Measurements from ENCODE around the gene RNF207. TPM values are rescaled to one million over a fixed set of nuclear protein-coding genes. Genes with fewer than 3 reads are reported as not detected.

The RNF207 gene
- total RNA-seq, 3 donors from 2014 or later: 2.7 to 32.4 (median 29.9) TPM

DNA sequence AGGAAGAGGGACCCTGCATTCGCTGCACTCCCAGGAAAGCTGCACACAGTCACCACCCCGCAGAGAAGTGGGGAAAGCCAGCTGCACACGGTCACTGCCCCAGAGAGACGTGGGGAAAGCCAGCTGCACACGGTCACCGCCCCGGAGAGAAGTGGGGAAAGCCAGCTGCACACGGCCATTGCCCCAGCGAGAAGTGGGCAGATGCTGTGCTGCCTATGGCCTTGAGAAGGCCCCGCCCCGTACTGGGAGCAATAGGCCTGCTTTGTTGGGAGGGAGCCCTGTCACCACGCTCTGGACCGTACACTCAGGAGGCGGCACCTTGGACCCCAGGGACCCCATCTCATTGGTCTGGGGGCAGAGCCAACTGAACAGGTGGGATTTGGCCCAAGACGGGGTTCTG is 59.2 kb downstream of the RNF207 start:
- no peak for DNase-seq (ENCODE audit: low spot score in 2 of 2)
- Histone ChIP-seq H3K27ac (no peak overlapping the region), H3K4me1 (peaks cover 0 to 5% of the 10 kb centered on the region in 2 donors), H3K27me3 (no peaks in the 10 kb centered on the region), H3K4me3 (no peak overlapping the region), H3K9me3 (no peaks in the 10 kb centered on the region), H3K36me3 (no peaks in the 10 kb centered on the region)
- TF ChIP-seq POLR2A (IDR thresholded peaks at IDR 0.05): no peak
- TF ChIP-seq POLR2AphosphoS5 (IDR thresholded peaks at IDR 0.05): no peak
- TF ChIP-seq, protein P1, sequence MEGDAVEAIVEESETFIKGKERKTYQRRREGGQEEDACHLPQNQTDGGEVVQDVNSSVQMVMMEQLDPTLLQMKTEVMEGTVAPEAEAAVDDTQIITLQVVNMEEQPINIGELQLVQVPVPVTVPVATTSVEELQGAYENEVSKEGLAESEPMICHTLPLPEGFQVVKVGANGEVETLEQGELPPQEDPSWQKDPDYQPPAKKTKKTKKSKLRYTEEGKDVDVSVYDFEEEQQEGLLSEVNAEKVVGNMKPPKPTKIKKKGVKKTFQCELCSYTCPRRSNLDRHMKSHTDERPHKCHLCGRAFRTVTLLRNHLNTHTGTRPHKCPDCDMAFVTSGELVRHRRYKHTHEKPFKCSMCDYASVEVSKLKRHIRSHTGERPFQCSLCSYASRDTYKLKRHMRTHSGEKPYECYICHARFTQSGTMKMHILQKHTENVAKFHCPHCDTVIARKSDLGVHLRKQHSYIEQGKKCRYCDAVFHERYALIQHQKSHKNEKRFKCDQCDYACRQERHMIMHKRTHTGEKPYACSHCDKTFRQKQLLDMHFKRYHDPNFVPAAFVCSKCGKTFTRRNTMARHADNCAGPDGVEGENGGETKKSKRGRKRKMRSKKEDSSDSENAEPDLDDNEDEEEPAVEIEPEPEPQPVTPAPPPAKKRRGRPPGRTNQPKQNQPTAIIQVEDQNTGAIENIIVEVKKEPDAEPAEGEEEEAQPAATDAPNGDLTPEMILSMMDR (IDR thresholded peaks at IDR 0.05): no peak
- intact Hi-C loops (cut with DNase I; ENCODE audit: low total_unique reads): loop anchor here (10.0 kb wide), 2 partner anchors 740 to 1230 kb away; no protein-coding TSS in a partner anchor

DNA sequence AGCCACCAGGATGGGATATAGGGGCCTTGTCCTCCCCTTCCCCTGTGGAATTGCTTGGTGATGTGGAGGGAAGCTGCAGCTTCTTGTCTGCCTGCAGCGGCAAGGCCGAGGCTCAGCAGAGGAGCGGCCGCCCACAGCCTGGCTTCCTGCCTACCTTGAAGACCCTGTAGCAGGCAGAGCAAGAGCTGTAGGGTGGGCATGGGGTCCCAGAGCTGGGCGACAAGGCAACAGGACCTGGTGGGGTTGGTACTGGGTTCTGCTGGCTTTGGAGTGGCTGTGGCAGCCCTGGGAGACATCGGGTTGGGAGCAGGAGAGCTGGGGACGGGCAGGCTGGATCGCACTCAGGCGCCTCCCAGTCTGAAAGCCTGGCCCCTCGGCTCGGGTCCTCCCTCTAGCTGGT is 60.7 kb downstream of the RNF207 start:
- Histone ChIP-seq H3K4me3 (no peak overlapping the region), H3K27ac (no peak overlapping the region), H3K27me3 (no peaks in the 10 kb centered on the region), H3K4me1 (no peaks in the 10 kb centered on the region), H3K9me3 (no peaks in the 10 kb centered on the region), H3K36me3 (no peaks in the 10 kb centered on the region)
- DNase-seq (ENCODE audit: low spot score in 2 of 2): no peak
- intact Hi-C loops (cut with DNase I; ENCODE audit: low total_unique reads): loop anchor here (10.0 kb wide), 2 partner anchors 742 to 1228 kb away; no protein-coding TSS in a partner anchor
- TF ChIP-seq POLR2A (IDR thresholded peaks at IDR 0.05) (no peak), POLR2AphosphoS5 (IDR thresholded peaks at IDR 0.05) (no peak)
- TF ChIP-seq, protein P1 (IDR thresholded peaks at IDR 0.05): no peak

DNA sequence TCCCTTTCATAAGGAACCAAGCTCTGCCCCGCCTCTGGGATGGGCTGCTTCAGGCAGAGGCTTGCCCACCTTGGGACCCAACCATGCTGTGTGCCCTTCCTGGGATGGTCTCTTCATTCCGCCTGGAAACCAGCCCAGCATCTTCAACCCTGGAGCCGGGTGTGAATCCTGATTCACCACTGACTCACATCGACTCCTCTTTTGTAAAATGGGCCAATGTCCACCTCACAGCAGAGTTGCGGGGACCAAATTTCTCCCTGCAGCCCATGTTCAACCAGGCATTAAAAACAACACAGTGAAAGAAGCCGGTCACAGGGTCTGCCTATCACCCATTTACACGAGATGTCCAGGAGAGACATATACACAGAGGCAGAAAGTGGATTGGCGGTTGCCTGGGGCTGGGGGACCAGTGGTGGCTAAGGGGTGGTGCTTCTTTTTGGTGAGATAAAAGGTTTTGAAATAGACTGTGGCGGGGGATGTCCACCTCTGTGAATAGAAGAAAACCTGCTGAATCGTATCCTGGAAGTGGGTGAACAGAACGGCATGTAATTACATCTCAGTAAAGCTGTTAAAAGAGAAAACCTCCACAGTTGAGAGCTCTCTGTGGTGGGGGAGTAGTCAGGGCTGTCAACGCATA is 61.9 kb downstream of the RNF207 start:
- H3K36me3 ChIP-seq: no peaks in the 10 kb centered on the region
- TF ChIP-seq, protein P1 (IDR thresholded peaks at IDR 0.05): no peak
- no peak for TF ChIP-seq POLR2A (IDR thresholded peaks at IDR 0.05)
- TF ChIP-seq POLR2AphosphoS5 (IDR thresholded peaks at IDR 0.05): no peak
- no peaks in the 10 kb centered on the region for H3K27me3 ChIP-seq
- H3K4me3 ChIP-seq: no peak overlapping the region
- H3K4me1 ChIP-seq: no peaks in the 10 kb centered on the region
- DNase-seq (ENCODE audit: low spot score in 2 of 2): no peak
- intact Hi-C loops (cut with DNase I; ENCODE audit: low total_unique reads): loop anchor here (10.0 kb wide), 2 partner anchors 743 to 1227 kb away; no protein-coding TSS in a partner anchor
- no peak overlapping the region for H3K27ac ChIP-seq
- no peaks in the 10 kb centered on the region for H3K9me3 ChIP-seq

DNA sequence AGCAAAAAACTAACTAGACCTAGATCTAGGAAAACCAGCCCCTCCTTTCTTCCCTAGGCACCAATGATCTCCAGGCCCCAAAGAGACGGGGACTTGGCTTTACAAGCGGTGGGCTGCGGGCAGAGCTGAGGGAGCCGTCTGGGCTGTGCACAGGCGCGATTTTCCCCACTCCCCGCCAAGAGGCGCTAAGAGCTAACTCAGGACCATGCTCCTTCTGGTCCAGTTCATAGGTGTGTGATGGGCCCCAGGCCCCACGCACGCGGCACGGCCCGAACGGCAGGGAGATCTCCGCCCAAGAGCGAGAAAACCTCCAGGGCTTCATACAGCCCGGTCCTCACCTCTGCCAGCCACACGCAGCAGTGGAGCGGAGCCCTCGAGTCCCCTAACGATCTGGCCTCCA is 62.5 kb downstream of the RNF207 start:
- Histone ChIP-seq H3K4me3 (no peak overlapping the region), H3K36me3 (no peaks in the 10 kb centered on the region), H3K27ac (no peak overlapping the region), H3K4me1 (no peaks in the 10 kb centered on the region), H3K9me3 (no peaks in the 10 kb centered on the region), H3K27me3 (no peaks in the 10 kb centered on the region)
- intact Hi-C loops (cut with DNase I; ENCODE audit: low total_unique reads): loop anchor here (10.0 kb wide), 2 partner anchors 744 to 1226 kb away; no protein-coding TSS in a partner anchor
- TF ChIP-seq, protein P1 (IDR thresholded peaks at IDR 0.05): no peak
- no peak for TF ChIP-seq POLR2A (IDR thresholded peaks at IDR 0.05)
- no peak for DNase-seq (ENCODE audit: low spot score in 2 of 2)

DNA sequence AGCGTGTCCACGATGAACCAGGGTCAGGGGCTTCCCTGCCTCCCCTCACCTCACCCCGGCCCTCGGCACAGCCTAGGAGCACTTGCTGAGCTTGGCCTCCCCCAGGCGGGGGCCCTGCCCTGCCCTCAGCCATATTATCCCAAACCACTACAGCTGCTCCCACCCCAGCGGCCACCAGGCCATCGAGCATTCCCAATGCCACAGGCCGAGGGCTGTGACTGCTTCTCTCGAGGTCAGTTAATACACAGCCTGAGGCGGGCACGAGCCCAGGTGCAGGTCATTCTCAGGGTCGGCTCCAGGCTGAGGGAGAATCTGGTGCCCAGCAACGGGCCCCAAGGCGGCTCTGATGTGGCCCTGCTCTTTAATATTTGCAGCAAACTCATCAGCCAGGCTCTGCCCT is 63.4 kb downstream of the RNF207 start:
- no peak overlapping the region for H3K4me3 ChIP-seq
- no peaks in the 10 kb centered on the region for H3K36me3 ChIP-seq
- DNase-seq (ENCODE audit: low spot score in 2 of 2): no peak
- no peaks in the 10 kb centered on the region for H3K27me3 ChIP-seq
- TF ChIP-seq, protein P1 (IDR thresholded peaks at IDR 0.05): no peak
- TF ChIP-seq POLR2A (IDR thresholded peaks at IDR 0.05) (no peak), POLR2AphosphoS5 (IDR thresholded peaks at IDR 0.05) (no peak)
- H3K27ac ChIP-seq: no peak overlapping the region
- H3K4me1 ChIP-seq: no peaks in the 10 kb centered on the region
- H3K9me3 ChIP-seq: no peaks in the 10 kb centered on the region
- intact Hi-C loops (cut with DNase I; ENCODE audit: low total_unique reads): loop anchor here (10.0 kb wide), 2 partner anchors 744 to 1226 kb away; no protein-coding TSS in a partner anchor
